GM12878 (cell line): Measurements from ENCODE around the gene STAC2. TPM values are rescaled to one million over a fixed set of nuclear protein-coding genes. Genes with fewer than 3 reads are reported as not detected.

Source experiments
- ASH2L ChIP-seq: fragments of 300-600, 200-600 bp; sonication (generic); IDR thresholded peaks from 2 replicates; pipeline ENCODE4 v1.6.1; 2017; ENCODE audit warnings: low read depth, mild to moderate bottlenecking, borderline replicate concordance
- BCL11A ChIP-seq: IDR thresholded peaks from 2 replicates; pipeline ENCODE4 v1.6.1; 2011; ENCODE audit warnings: low read depth, low read length
- CBX3 ChIP-seq: fragments of 200-600 bp; sonication (generic); IDR thresholded peaks from 2 replicates; pipeline ENCODE4 v1.6.1; 2016; ENCODE audit warnings: low read depth, borderline replicate concordance
- CHD2 ChIP-seq: IDR thresholded peaks from 2 replicates; pipeline ENCODE4 v1.6.1; 2011; ENCODE audit warnings: low read depth, low read length, improper control_type of control experiment, borderline replicate concordance
- CHD4 ChIP-seq: fragments of 200-600 bp; sonication (generic); IDR thresholded peaks from 2 replicates; pipeline ENCODE4 v1.6.1; 2016; ENCODE audit warnings: mild to moderate bottlenecking
- CREB1 ChIP-seq: IDR thresholded peaks from 2 replicates; pipeline ENCODE4 v1.6.1; 2012; ENCODE audit warnings: low read depth, mild to moderate bottlenecking, inconsistent platforms
- EGR1 ChIP-seq, 2 experiments: IDR thresholded peaks; 1 replicate in 1 of 2; 2 replicates in 1 of 2; pipeline ENCODE4 v1.6.1; 2011 to 2012; ENCODE audit warnings: low read depth in 2 of 2, low read length in 2 of 2, borderline replicate concordance in 1 of 2, mild to moderate bottlenecking in 1 of 2, moderate library complexity in 1 of 2
- ETV6 ChIP-seq, 2 experiments: fragments of 450-650 bp in 1 of 2; IDR thresholded peaks in 1 of 2; conservative IDR thresholded peaks in 1 of 2; 2 replicates each; pipeline ENCODE4 v1.6.1; 2014; ENCODE audit warnings: antibody characterized with exemption in 1 of 2, borderline replicate concordance in 1 of 2, low read depth in 1 of 2, mild to moderate bottlenecking in 1 of 2, moderate library complexity in 1 of 2
- FOS ChIP-seq: IDR thresholded peaks from 3 replicates; pipeline ENCODE4 v1.6.1; 2011; ENCODE audit warnings: borderline replicate concordance; ENCODE audit not compliant: insufficient read length; ENCODE audit errors: extremely low read depth
- IRF5 ChIP-seq: fragments of 450-650 bp; IDR thresholded peaks from 2 replicates; pipeline ENCODE4 v1.6.1; 2017; ENCODE audit warnings: borderline replicate concordance
- JUND ChIP-seq: IDR thresholded peaks from 2 replicates; pipeline ENCODE4 v1.6.1; 2012; ENCODE audit warnings: low read depth, mild to moderate bottlenecking, low read length, improper control_type of control experiment, moderate library complexity
- KAT2A ChIP-seq: conservative IDR thresholded peaks from 2 replicates; pipeline ENCODE4 v1.6.1; 2011; ENCODE audit warnings: low read depth, low read length; ENCODE audit not compliant: control insufficient read depth
- LARP7 ChIP-seq: fragments of 450-650 bp; IDR thresholded peaks from 2 replicates; pipeline ENCODE4 v1.6.1; 2017; ENCODE audit warnings: mild to moderate bottlenecking
- MEF2B ChIP-seq: fragments of 450-650 bp; IDR thresholded peaks from 2 replicates; pipeline ENCODE4 v1.6.1; 2018; ENCODE audit warnings: mild to moderate bottlenecking, moderate library complexity; ENCODE audit not compliant: partially characterized antibody, poor library complexity, severe bottlenecking
- NBN ChIP-seq: fragments of 450-650 bp; IDR thresholded peaks from 2 replicates; pipeline ENCODE4 v1.6.1; 2016
- NR2C2 ChIP-seq: IDR thresholded peaks from 2 replicates; pipeline ENCODE4 v1.6.1; 2011; ENCODE audit warnings: borderline replicate concordance, low read depth; ENCODE audit not compliant: control insufficient read depth, insufficient read length
- PAX5 ChIP-seq: IDR thresholded peaks from 2 replicates; pipeline ENCODE4 v1.6.1; 2011; ENCODE audit warnings: low read depth, low read length, borderline replicate concordance
- PML ChIP-seq: IDR thresholded peaks from 2 replicates; pipeline ENCODE4 v1.6.1; 2012; ENCODE audit warnings: low read length, inconsistent platforms
- POU2F2 ChIP-seq: IDR thresholded peaks from 3 replicates; pipeline ENCODE4 v1.6.1; 2011; ENCODE audit warnings: low read depth, mild to moderate bottlenecking, low read length, borderline replicate concordance
- RELA ChIP-seq: fragments of 450-650 bp; IDR thresholded peaks from 2 replicates; pipeline ENCODE4 v1.8.0; 2014; ENCODE audit warnings: borderline replicate concordance; ENCODE audit not compliant: partially characterized antibody
- SMAD1 ChIP-seq: fragments of 450-650 bp; IDR thresholded peaks from 2 replicates; pipeline ENCODE4 v1.6.1; 2018; ENCODE audit warnings: mild to moderate bottlenecking, low read depth; ENCODE audit not compliant: partially characterized antibody
- SRF ChIP-seq, 2 experiments: IDR thresholded peaks; 2 replicates each; pipeline ENCODE4 v1.6.1; 2011; ENCODE audit warnings: low read depth in 2 of 2, low read length in 2 of 2, mild to moderate bottlenecking in 1 of 2, moderate library complexity in 1 of 2
- STAT3 ChIP-seq: IDR thresholded peaks from 2 replicates; pipeline ENCODE4 v1.6.1; 2011; ENCODE audit warnings: low read depth, low read length, improper control_type of control experiment
- SUZ12 ChIP-seq: fragments of 200-600 bp; sonication (generic); IDR thresholded peaks from one replicate; pipeline ENCODE4 v1.6.1; 2018; ENCODE audit warnings: antibody characterized with exemption, mild to moderate bottlenecking; ENCODE audit not compliant: unreplicated experiment
- TCF12 ChIP-seq: IDR thresholded peaks from 2 replicates; pipeline ENCODE4 v1.6.1; 2011; ENCODE audit warnings: low read depth, mild to moderate bottlenecking, low read length
- ZZZ3 ChIP-seq: IDR thresholded peaks from 2 replicates; pipeline ENCODE4 v1.6.1; 2011; ENCODE audit warnings: low read depth; ENCODE audit not compliant: control insufficient read depth, insufficient read length
- polyA plus RNA-seq, 11 experiments: library from polyadenylated mRNA; depleted of rRNA in 4 of 11; unstranded in 6 of 11; stranded (reverse) in 5 of 11; fragments of >200 nt; fragmentation: Nextera tagmentation in 4 of 11; fragmentation: Illumina TruSeq in 1 of 11; extraction: Ambion mirVana in 4 of 11; extraction: Trizol in 1 of 11; gene quantifications; 1 replicate in 1 of 11; 2 replicates in 10 of 11; pipeline versions ENCODE4 v1.2.1 to v1.2.3, GENCODE V29; 2011 to 2016; ENCODE audit warnings: inconsistent platforms in 2 of 11, missing spikeins in 2 of 11, low read depth in 1 of 11
- total RNA-seq, 4 experiments: library from RNA; depleted of rRNA in 3 of 4; stranded (reverse); fragments of >200 nt in 3 of 4; fragmentation: Illumina TruSeq in 1 of 4; extraction: Trizol in 1 of 4; gene quantifications; 2 replicates each; pipeline versions ENCODE4 v1.2.1 to v1.2.3, GENCODE V29; 2013 to 2021
- TF ChIP-seq, protein P1 (sequence below): fragments of 450-650 bp; IDR thresholded peaks from 2 replicates; pipeline ENCODE4 v1.6.1; 2016; ENCODE audit warnings: mild to moderate bottlenecking
- TF ChIP-seq, protein P2 (sequence below): fragments of 450-650 bp; conservative IDR thresholded peaks from 2 replicates; pipeline ENCODE4 v1.6.1; 2017; ENCODE audit warnings: mild to moderate bottlenecking, moderate library complexity

Gene STAC2
- total and polyA plus RNA-seq, 10 of the 15 experiments (the other 5 are each of a cell fraction or from before 2014, with no cell fraction given), result 0.04 TPM; not detected in 9

DNA sequence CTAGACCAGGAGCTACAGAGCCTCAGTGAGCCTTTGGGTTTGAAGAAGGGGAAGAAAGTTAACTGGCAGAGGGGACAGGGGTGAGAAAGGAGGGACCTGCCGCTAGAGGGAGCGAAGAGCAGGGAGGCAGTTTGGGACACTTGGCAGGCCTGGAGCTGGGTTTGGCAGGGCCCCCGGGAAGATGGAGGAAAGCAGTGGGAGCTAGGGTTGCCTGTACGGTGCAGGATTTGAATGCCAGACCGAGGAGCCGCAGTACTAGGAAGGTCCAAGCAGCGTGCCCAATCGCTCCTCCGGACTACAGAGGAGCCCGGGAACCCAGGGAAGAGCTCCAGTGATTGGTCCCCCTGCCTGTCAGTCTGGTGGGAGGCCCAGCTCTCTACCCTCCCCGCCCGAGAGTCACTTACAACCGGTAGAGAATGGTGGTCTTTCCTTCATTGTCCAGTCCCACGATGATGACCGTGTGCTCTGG, 61.0 kb downstream of the STAC2 start (continued):
- TF ChIP-seq, protein P1, sequence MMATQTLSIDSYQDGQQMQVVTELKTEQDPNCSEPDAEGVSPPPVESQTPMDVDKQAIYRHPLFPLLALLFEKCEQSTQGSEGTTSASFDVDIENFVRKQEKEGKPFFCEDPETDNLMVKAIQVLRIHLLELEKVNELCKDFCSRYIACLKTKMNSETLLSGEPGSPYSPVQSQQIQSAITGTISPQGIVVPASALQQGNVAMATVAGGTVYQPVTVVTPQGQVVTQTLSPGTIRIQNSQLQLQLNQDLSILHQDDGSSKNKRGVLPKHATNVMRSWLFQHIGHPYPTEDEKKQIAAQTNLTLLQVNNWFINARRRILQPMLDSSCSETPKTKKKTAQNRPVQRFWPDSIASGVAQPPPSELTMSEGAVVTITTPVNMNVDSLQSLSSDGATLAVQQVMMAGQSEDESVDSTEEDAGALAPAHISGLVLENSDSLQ, result peak; percentile 98
- TF ChIP-seq, protein P2, sequence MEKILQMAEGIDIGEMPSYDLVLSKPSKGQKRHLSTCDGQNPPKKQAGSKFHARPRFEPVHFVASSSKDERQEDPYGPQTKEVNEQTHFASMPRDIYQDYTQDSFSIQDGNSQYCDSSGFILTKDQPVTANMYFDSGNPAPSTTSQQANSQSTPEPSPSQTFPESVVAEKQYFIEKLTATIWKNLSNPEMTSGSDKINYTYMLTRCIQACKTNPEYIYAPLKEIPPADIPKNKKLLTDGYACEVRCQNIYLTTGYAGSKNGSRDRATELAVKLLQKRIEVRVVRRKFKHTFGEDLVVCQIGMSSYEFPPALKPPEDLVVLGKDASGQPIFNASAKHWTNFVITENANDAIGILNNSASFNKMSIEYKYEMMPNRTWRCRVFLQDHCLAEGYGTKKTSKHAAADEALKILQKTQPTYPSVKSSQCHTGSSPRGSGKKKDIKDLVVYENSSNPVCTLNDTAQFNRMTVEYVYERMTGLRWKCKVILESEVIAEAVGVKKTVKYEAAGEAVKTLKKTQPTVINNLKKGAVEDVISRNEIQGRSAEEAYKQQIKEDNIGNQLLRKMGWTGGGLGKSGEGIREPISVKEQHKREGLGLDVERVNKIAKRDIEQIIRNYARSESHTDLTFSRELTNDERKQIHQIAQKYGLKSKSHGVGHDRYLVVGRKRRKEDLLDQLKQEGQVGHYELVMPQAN, result no peak
- TF ChIP-seq PML (no peak), SRF (IDR thresholded peaks at IDR 0.05; ENCODE audit: low read depth in 2 of 2, low read length in 2 of 2) (no peak), CHD4 (no peak), JUND (no peak), STAT3 (no peak), KAT2A (no peak), FOS (peak; percentile 34), ZZZ3 (no peak), CBX3 (no peak), LARP7 (no peak), PAX5 (no peak), MEF2B (no peak), EGR1 (IDR thresholded peaks at IDR 0.05; ENCODE audit: borderline replicate concordance in 1 of 2, low read depth in 2 of 2, low read length in 2 of 2) (no peak), SMAD1 (no peak), NBN (peak; percentile 68; the same call in 1 of the 2 replicates), RELA (peak; percentile 20), ETV6 (conservative IDR thresholded peaks at IDR 0.05 in 1 of 2, IDR thresholded peaks at IDR 0.05 in 1 of 2; ENCODE audit: borderline replicate concordance in 1 of 2, low read depth in 1 of 2) (no peak), CREB1 (0 out of 2 replicates have a peak, but pooled peaks have one; percentile 36), CHD2 (peak; percentile 64; the same call in 1 of the 2 replicates), TCF12 (no peak), BCL11A (no peak), POU2F2 (peak; percentile 23; the same call in 1 of the 3 replicates), IRF5 (no peak), ASH2L (no peak), NR2C2 (no peak), SUZ12 (no peak)
